Measurements from ENCODE around the gene NKTR. TPM values are rescaled to one million over a fixed set of nuclear protein-coding genes. Genes with fewer than 3 reads are reported as not detected.

NKTR gene
- total RNA-seq, 1 donor from 2014 or later = 76.9 TPM

DNA sequence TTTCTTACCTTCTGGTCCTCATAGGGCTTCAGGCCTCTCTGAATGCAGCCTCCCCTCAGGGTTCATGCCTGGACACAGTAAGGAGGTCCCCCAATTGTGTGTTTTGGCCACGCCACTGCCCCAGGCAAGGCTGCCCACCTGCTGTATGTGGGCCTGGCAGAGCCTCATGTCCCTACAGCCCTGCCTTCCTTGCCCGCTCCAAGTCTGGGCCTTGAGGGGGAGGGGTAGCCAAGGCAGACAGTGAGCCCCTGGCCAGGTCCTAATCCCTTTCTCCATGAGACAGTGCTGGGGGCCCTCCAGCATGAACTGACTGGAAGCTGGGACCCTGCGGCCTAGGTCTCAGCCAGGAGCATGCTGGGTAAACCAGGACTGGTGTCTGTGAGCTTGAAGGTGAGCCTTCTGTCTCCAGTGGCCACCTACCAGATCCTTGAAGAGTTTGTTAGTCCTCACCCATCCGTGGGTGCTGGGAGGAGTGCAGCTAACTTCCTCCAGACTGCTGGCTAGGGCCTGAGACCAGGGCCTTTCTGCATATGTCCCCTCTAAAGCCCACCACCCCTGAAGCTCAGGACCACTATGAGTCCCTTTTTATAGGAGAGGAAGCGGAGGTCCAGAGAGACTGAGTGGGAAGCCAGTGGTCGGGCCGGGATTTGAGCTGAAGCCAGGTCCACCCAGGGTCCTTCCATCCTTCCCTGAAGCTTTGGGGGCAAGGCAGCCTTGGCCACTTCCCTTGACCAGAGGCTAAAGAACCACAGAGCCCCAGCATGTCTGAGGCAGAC, 61.7 kb downstream of the NKTR start:
- Mint-ChIP-seq H3K27me3 (ENCODE audit: insufficient read depth) (peaks cover 1% of the 10 kb centered on the region), H3K36me3 (ENCODE audit: low read depth) (peaks cover 2% of the 10 kb centered on the region), H3K4me1 (ENCODE audit: low read depth) (no peaks in the 10 kb centered on the region), H3K9me3 (no peaks in the 10 kb centered on the region), H3K4me3 (no peak overlapping the region), H3K27ac (no peak overlapping the region)
- no peak for DNase-seq (ENCODE audit: low spot score)
- intact Hi-C loops (cut with micrococcal nuclease) = no loop called here

DNA sequence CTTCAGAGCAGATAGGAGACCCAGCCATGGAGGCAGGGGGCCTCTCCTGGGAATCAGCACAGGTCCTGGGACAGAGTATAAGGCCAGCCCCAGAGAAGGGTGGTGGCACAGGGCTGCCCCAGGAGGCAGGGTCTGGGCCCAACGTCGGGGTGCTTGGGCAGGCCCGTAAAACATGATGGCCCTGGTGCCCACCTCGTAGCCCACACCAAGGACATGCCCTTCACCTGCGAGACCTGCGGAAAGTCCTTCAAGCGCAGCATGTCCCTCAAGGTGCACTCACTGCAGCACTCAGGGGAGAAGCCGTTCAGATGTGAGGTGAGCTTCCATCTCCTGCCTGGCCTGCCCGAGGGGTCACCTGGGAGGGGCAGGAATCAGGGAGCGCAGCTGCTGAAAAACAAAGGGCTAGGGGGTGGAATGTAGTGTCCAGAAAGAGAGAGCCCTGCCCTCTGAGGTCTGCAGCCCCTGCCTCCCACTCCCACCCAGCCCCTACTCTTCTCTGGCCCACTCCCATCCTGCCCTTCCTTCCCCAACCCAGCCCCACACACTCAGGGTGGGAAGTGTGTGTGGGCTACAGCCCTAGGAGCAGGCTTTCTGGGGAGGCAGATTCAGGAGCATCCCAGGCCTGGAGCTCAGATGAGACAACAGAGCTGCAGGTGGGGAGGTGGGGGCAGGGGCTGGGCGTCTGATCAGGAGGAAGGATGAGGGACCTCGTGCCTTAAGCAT, 62.5 kb downstream of the NKTR start:
- H3K27ac Mint-ChIP-seq = no peak overlapping the region
- H3K4me3 Mint-ChIP-seq = no peak overlapping the region
- intact Hi-C loops (cut with micrococcal nuclease) = no loop called here

DNA sequence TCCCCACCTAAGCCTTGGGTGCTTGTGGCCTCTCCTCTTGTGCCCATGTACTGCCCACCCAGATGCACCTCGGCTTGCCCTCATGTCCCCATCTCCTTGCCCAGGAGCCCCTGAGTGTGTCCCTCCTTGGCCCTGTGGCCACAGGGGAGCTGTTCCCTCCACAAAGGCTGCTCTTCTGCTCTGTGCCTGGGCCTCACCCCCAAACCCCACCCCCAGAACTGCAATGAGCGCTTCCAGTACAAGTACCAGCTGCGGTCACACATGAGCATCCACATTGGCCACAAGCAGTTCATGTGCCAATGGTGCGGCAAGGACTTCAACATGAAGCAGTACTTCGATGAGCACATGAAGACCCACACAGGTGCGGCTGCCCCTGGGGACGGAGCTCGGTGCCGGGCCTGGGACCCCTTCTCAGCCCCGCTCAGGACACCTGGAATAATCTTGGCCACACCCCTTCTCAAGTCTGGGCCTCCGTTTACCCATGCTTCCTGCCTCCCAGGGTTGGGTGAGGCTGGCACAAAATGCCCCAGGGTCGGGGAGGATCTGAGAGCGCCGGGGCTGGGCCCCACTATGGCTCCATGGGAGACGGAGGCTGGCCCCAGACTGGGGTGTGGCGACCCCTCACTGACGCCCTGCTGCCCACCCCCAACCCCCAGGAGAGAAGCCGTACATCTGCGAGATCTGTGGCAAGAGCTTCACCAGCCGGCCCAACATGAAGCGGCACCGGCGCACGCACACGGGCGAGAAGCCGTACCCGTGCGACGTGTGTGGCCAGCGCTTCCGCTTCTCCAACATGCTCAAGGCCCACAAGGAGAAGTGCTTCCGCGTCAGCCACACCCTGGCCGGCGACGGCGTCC, 63.3 kb downstream of the NKTR start:
- Mint-ChIP-seq H3K4me3 (no peak overlapping the region), H3K9me3 (no peaks in the 10 kb centered on the region), H3K36me3 (ENCODE audit: low read depth) (peaks cover 2% of the 10 kb centered on the region), H3K27ac (no peak overlapping the region), H3K27me3 (ENCODE audit: insufficient read depth) (peaks cover 1% of the 10 kb centered on the region), H3K4me1 (ENCODE audit: low read depth) (no peaks in the 10 kb centered on the region)
- no peak for DNase-seq (ENCODE audit: low spot score)
- intact Hi-C loops (cut with micrococcal nuclease) = no loop called here

More for the DNA sequence above, 62.5 kb downstream of the NKTR start:
- Mint-ChIP-seq H3K9me3 (no peaks in the 10 kb centered on the region), H3K36me3 (ENCODE audit: low read depth) (peaks cover 2% of the 10 kb centered on the region), H3K4me1 (ENCODE audit: low read depth) (no peaks in the 10 kb centered on the region), H3K27me3 (ENCODE audit: insufficient read depth) (peaks cover 1% of the 10 kb centered on the region)
- no peak for DNase-seq (ENCODE audit: low spot score)

DNA sequence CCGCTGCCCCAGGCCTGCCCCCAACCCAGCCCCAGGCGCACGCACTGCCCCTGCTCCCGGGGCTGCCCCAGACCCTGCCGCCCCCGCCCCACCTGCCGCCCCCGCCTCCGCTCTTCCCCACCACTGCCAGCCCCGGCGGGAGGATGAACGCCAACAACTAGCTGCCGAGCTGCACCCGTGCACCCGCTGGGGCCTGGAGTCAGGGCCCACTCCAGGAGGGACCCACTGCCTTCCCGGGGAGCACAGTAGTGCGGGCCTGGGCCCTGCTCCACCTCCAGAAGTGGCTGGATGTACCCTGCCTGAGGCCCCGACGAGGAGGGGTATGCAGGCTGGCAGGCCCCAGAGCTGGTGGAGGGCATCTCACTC, 63.9 kb downstream of the NKTR start:
- Mint-ChIP-seq H3K27me3 (ENCODE audit: insufficient read depth) (no peaks in the 10 kb centered on the region), H3K27ac (no peak overlapping the region), H3K9me3 (no peaks in the 10 kb centered on the region), H3K4me1 (ENCODE audit: low read depth) (no peaks in the 10 kb centered on the region), H3K4me3 (no peak overlapping the region), H3K36me3 (ENCODE audit: low read depth) (peaks cover 2% of the 10 kb centered on the region)
- no peak for DNase-seq (ENCODE audit: low spot score)
- intact Hi-C loops (cut with micrococcal nuclease) = no loop called here

DNA sequence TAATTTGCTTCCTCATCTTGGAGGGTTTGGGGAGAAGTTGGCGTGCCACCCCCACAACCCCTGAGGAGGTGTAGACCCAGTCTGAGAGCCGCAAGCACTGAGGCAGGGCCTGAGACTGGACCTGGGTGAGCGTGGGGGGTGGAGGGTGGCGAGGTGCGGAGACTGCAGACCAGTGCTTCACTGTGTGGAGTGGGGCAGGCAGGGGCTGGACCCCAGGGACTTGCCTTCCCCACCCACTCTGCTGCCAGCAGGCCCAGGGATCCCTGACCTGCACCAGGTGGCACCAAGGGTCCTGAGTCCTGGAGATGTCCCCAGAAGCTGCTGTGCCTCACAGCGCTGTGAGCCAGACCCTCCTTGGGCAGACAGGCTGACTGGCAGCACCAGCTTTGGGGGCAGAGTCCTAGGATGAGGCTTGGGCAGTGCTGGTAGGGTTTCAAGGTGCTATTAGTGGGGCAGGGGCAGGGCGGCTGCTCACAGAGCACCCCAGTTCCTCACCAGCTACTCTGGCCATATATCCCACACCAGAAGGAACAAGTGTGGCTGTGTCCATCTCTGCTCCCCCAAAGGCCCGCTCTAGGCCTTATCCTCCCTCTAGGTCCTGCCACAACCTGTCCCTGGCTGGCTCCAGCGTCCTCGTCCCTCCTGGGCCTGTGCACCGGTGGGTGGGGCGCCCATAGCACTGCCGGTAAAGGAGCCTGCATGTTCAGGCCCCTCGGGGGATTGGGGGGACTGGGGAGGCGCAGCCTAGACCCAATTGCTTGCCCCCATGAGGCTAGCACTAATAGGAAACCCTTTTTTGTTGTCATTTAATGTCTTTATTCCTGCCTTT, 64.8 kb downstream of the NKTR start:
- no peak overlapping the region for H3K4me3 Mint-ChIP-seq
- no peaks in the 10 kb centered on the region for H3K36me3 Mint-ChIP-seq (ENCODE audit: low read depth)
- intact Hi-C loops (cut with micrococcal nuclease) = no loop called here
- H3K27me3 Mint-ChIP-seq (ENCODE audit: insufficient read depth) = no peaks in the 10 kb centered on the region
- no peak for DNase-seq (ENCODE audit: low spot score)
- H3K4me1 Mint-ChIP-seq (ENCODE audit: low read depth) = no peaks in the 10 kb centered on the region
- H3K9me3 Mint-ChIP-seq = no peaks in the 10 kb centered on the region
- no peak overlapping the region for H3K27ac Mint-ChIP-seq

DNA sequence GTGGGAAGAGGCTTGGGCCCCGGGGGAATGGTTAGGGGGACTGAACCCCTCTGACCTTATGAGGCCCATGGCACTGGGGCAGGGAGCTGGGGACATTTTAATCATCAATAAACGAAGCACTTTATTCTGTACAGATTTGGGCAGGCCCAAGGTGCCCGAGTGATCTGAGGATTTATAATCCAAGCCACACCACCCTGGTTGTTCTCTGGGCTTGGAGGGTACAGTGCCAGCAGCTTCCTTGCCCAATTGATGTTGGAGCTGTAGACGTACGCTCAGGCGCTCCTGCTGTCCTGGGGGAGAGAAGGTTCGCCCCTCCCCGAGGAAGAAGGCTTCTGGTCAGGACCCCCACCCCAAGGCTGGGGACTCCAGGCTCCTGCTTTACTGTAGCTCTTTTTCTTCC, 65.5 kb downstream of the NKTR start:
- Mint-ChIP-seq H3K27me3 (ENCODE audit: insufficient read depth) (no peaks in the 10 kb centered on the region), H3K27ac (no peak overlapping the region), H3K4me3 (no peak overlapping the region), H3K9me3 (no peaks in the 10 kb centered on the region), H3K36me3 (ENCODE audit: low read depth) (no peaks in the 10 kb centered on the region), H3K4me1 (ENCODE audit: low read depth) (no peaks in the 10 kb centered on the region)
- intact Hi-C loops (cut with micrococcal nuclease) = no loop called here
- no peak for DNase-seq (ENCODE audit: low spot score)

DNA sequence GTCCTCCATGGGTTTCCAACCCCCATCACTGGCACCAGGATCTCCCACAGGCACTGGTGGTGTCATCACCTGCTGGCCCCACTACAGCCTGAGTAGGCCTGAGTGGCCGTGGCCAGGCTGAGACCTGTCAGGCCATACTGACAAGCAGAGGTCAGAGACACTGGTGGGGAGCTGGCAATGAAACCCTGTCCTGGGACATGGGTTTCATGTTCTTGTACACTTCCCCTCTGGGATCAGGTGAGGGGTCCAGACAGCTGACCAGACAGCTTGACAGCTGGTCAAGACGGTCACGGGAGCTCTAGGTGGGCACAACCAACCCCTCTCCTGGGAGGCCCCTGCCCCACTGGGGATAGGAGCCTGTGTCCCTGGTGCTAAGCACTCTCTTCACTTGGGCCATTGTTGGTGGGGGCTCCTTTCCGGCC, 66.1 kb downstream of the NKTR start:
- DNase-seq (ENCODE audit: low spot score) = no peak
- intact Hi-C loops (cut with micrococcal nuclease) = no loop called here
- Mint-ChIP-seq H3K4me3 (no peak overlapping the region), H3K4me1 (ENCODE audit: low read depth) (no peaks in the 10 kb centered on the region), H3K9me3 (no peaks in the 10 kb centered on the region), H3K27me3 (ENCODE audit: insufficient read depth) (no peaks in the 10 kb centered on the region), H3K36me3 (ENCODE audit: low read depth) (no peaks in the 10 kb centered on the region), H3K27ac (no peak overlapping the region)

DNA sequence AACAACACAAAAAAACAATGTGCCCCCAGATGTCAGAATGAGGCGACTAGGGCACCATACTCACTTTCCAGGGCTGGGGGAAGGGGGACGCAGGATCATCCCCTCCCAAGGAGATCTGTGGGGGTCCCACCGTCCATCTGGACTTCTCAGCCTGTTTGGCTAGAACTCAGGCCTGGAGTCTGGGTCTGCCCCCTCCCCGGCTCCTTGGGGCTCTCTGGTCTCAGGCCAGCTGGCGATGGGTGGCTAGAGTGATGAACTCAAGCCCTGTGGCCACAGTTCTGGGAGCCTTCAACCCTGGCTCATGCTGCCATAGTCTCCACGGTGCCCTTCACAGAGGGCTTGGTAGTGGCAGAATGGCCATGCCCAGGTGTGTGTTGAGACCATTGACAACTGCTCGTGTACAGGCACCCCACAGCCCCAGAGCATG, 66.6 kb downstream of the NKTR start:
- no peak overlapping the region for H3K27ac Mint-ChIP-seq
- no peaks in the 10 kb centered on the region for H3K9me3 Mint-ChIP-seq
- H3K27me3 Mint-ChIP-seq (ENCODE audit: insufficient read depth) = no peaks in the 10 kb centered on the region
- H3K4me1 Mint-ChIP-seq (ENCODE audit: low read depth) = no peaks in the 10 kb centered on the region
- no peak overlapping the region for H3K4me3 Mint-ChIP-seq
- intact Hi-C loops (cut with micrococcal nuclease) = no loop called here
- no peak for DNase-seq (ENCODE audit: low spot score)
- H3K36me3 Mint-ChIP-seq (ENCODE audit: low read depth) = no peaks in the 10 kb centered on the region

DNA sequence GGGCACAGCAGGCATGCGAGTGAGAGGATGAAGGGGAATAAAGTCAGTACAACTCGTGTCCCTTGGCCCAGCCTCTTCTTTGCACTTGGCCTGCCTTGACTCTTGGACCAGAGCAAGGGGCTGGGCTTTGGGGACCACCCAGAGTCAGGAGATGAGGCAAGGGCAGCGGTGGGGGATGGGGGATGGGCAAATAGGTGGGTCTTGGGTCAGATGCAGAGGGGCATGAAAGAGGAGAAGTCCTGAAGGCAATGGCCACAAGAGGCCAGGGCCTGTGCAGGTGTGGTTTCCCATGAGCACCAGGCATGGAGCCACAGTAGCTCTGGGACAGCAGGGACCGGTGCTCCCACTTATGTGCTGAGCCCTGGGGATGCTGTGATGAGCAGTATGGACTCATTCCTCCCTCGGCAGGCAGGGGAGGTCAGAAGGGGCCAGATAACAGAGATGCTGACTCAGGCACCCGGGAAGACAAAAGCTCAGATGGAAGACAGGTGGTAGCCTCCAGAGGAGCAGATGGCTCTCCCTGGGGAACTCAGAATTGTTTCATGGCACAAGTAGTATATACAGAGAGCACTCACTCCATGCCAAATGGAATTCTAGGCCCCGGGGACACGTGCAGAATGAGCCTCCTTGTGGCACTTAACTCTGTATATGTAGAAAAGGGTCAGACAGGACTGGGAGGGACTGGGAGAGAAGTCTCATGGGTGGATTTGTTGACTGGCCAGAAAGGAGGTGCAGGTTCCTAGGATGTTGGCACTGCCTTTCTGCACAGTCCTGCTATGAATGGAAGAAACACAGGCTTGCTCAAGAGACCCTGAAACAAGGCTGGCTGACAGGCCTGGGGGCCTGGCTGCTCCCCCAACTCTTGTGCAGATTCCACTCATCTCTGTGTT, 67.3 kb downstream of the NKTR start:
- Mint-ChIP-seq H3K9me3 (no peaks in the 10 kb centered on the region), H3K4me1 (ENCODE audit: low read depth) (no peaks in the 10 kb centered on the region), H3K36me3 (ENCODE audit: low read depth) (no peaks in the 10 kb centered on the region), H3K27ac (no peak overlapping the region), H3K4me3 (no peak overlapping the region), H3K27me3 (ENCODE audit: insufficient read depth) (no peaks in the 10 kb centered on the region)
- DNase-seq (ENCODE audit: low spot score) = no peak
- intact Hi-C loops (cut with micrococcal nuclease) = no loop called here

DNA sequence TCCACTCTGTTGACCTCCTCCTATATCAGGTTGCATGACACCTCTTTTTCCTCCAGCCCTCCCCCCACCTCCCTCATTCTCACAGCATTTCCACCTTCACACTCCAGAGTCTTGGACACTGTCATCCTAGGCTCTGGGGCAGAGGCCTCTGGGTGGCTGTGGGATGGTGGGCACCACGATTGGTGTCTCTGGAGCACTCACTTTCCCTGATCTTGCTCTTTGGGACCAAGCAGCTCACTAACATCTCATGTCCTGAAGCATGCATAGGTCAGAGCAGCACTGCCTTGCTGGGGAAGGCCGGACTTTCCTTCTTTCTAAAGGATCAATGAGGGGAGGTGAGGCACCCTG, 67.9 kb downstream of the NKTR start:
- intact Hi-C loops (cut with micrococcal nuclease) = no loop called here
- Mint-ChIP-seq H3K9me3 (no peaks in the 10 kb centered on the region), H3K4me1 (ENCODE audit: low read depth) (no peaks in the 10 kb centered on the region), H3K36me3 (ENCODE audit: low read depth) (no peaks in the 10 kb centered on the region), H3K27ac (no peak overlapping the region), H3K4me3 (no peak overlapping the region), H3K27me3 (ENCODE audit: insufficient read depth) (peaks cover under 1% of the 10 kb centered on the region)
- DNase-seq (ENCODE audit: low spot score) = no peak

DNA sequence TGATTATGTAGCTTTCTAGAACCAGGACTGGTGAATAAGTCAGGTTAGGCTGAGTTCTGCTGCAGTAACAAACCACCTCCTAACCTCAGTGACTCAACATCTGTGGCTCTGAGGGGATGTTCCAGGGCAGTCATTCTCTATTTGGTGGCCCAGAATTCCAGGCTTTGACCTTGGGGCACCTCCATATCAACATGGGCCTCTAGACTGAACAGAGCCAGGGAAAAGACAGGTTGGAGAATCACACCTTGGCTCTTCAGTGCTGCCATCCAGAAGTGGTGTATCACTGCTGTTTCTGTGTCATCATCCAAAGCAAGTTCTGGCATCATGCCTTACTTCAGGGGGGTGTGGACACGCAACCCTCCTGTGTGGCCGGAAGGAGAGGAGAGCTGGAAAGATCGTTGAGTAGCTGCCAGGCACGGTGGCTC, 68.3 kb downstream of the NKTR start:
- intact Hi-C loops (cut with micrococcal nuclease) = no loop called here
- no peaks in the 10 kb centered on the region for H3K9me3 Mint-ChIP-seq
- H3K27ac Mint-ChIP-seq = no peak overlapping the region
- no peaks in the 10 kb centered on the region for H3K36me3 Mint-ChIP-seq (ENCODE audit: low read depth)
- H3K27me3 Mint-ChIP-seq (ENCODE audit: insufficient read depth) = peaks cover 2% of the 10 kb centered on the region
- H3K4me3 Mint-ChIP-seq = no peak overlapping the region
- H3K4me1 Mint-ChIP-seq (ENCODE audit: low read depth) = no peaks in the 10 kb centered on the region
- DNase-seq (ENCODE audit: low spot score) = no peak

Data from activated T-helper 1 cell treated with anti-CD3 and anti-CD28 coated beads, Interleukin-12 subunit alpha, Interleukin-12 subunit beta, Interleukin-2, Interleukin-4 antibody, amounts not matched to agents 30 ng/mL and 10 ng/mL and 1 ng/mL, durations not matched to agents 14 hours and 24 hours and 36 hours (primary cell).